Stimulated activated CD8-positive, alpha-beta memory T cell treated with anti-CD3 and anti-CD28 coated beads, Interleukin-15, amount 100 ng/mL, for 4 hours (primary cell): Measurements from ENCODE around the gene COPB1.

Experiments
- DNase-seq, 2 donors: peaks; one replicate each; pipeline ENCODE4 v3.0.0-alpha.2; 2020; ENCODE audit warnings: low read depth in 2 of 2

COPB1 gene

GRCh38 chr11:14425621-14426020, 74.0 kb downstream of the COPB1 start:
- no peak for DNase-seq

- DNase-seq = no peak
These were observed 75.5 kb downstream of the COPB1 start for GRCh38 chr11:14424096-14424495.

- DNase-seq = no peak
These were observed 76.0 kb downstream of the COPB1 start for GRCh38 chr11:14423633-14424032.

GRCh38 chr11:14422814-14423182, 76.8 kb downstream of the COPB1 start:
- no peak for DNase-seq

GRCh38 chr11:14422052-14422813, 77.4 kb downstream of the COPB1 start:
- no peak for DNase-seq

- DNase-seq = no peak
These were observed 79.4 kb downstream of the COPB1 start for GRCh38 chr11:14420223-14420622.

- no peak for DNase-seq
These were observed 80.7 kb downstream of the COPB1 start for GRCh38 chr11:14418801-14419417.

- no peak for DNase-seq
These were observed 81.8 kb downstream of the COPB1 start for GRCh38 chr11:14417617-14418374.

- DNase-seq = no peak
These were observed 82.4 kb downstream of the COPB1 start for GRCh38 chr11:14417186-14417585.

GRCh38 chr11:14414470-14415461, 84.8 kb downstream of the COPB1 start:
- DNase-seq = peak; percentile 63 to 82

- DNase-seq = no peak
These were observed 86.1 kb downstream of the COPB1 start for GRCh38 chr11:14413307-14414069.

GRCh38 chr11:14411818-14412217, 87.8 kb downstream of the COPB1 start:
- no peak for DNase-seq

GRCh38 chr11:14409891-14410290, 89.7 kb downstream of the COPB1 start:
- DNase-seq = no peak

GRCh38 chr11:14408612-14409011, 91.0 kb downstream of the COPB1 start:
- no peak for DNase-seq
